A549 treated with Mapracorat at 1 μM for 4 hours (cell line): ENCODE measurements around the gene RFTN2. TPM values are rescaled to one million over a fixed set of nuclear protein-coding genes. Genes with fewer than 3 reads are reported as not detected.

Experiments
- total RNA-seq: library from RNA; stranded (reverse); fragments of 200-300 nt; extraction: Qiagen RNA extraction; gene quantifications from 5 replicates; pipeline ENCODE4 v1.2.3, GENCODE V29; 2022

RFTN2 gene
- 0.02 TPM in 1 of 5 replicates, not detected in the others for total RNA-seq

GRCh38 chr2:197675246-197675645 is at the start of gene RFTN2:
Gene RFTN2 (minus strand): TSS chr2:197675587. CDS start chr2:197675458, 129 bp downstream.

GRCh38 chr2:197705121-197705911 is 29.9 kb upstream of the RFTN2 start, which contains the start of gene MARS2:
Gene MARS2 (plus strand): TSS chr2:197705369. CDS start chr2:197705406, 37 bp downstream.

Other genes starting within 250 kb of the RFTN2 start
- gene SF3B1, start 240.6 kb downstream of the RFTN2 start, total RNA-seq, result 109 to 150 TPM (median 130 TPM) in 5 replicates
- 15.2 to 18.6 TPM (median 18.1 TPM) in 5 replicates for gene COQ10B, start 222.0 kb downstream of the RFTN2 start, total RNA-seq
- gene HSPD1, start 175.7 kb downstream of the RFTN2 start, total RNA-seq, result 567 to 637 TPM (median 602 TPM) in 5 replicates
- 400 to 891 TPM (median 465 TPM) in 5 replicates for gene HSPE1, start 175.2 kb downstream of the RFTN2 start, total RNA-seq
- 20.0 to 32.3 TPM (median 27.3 TPM) in 5 replicates for gene MOB4, start 159.5 kb downstream of the RFTN2 start, total RNA-seq
- gene MARS2, start 29.8 kb upstream of the RFTN2 start, total RNA-seq, result 10.8 to 11.9 TPM (median 11.6 TPM) in 5 replicates
- gene BOLL, start 109.7 kb upstream of the RFTN2 start, total RNA-seq, result not detected in 5 replicates
- not detected in 5 replicates for gene PLCL1, start 129.0 kb upstream of the RFTN2 start, total RNA-seq